AG20443 (cell line): ENCODE results near the gene EPS8L1.
"Not testable (repeated sequence)": the region's sequence is repeated elsewhere in the genome, so short reads cannot be mapped to it uniquely, and the experiment has no call there.

ENCODE experiments used
- DNase-seq: peaks from one replicate; pipeline ENCODE4 v3.0.0; 2012; ENCODE audit warnings: low spot score, mixed read lengths

Gene EPS8L1

GRCh38 chr19:55075371-55075998 is at the start of gene EPS8L1:
EPS8L1 (plus strand) TSS chr19:55075869; CDS start chr19:55076445, 576 bp downstream.
- DNase-seq = no peak

GRCh38 chr19:55027140-55027471 is 48.6 kb upstream of the EPS8L1 start:
- not testable (repeated sequence) for DNase-seq

GRCh38 chr19:55027472-55028337 is 48.0 kb upstream of the EPS8L1 start:
- DNase-seq = no peak

- no peak for DNase-seq
These were observed 46.9 kb upstream of the EPS8L1 start for GRCh38 chr19:55028757-55029156.

GRCh38 chr19:55031178-55031577 is 44.5 kb upstream of the EPS8L1 start:
- no peak for DNase-seq

GRCh38 chr19:55032170-55032800 is 43.4 kb upstream of the EPS8L1 start:
- no peak for DNase-seq

- DNase-seq = not testable (repeated sequence)
These were observed 42.6 kb upstream of the EPS8L1 start for GRCh38 chr19:55032976-55033643.

GRCh38 chr19:55034751-55035150 is 40.9 kb upstream of the EPS8L1 start:
- no peak for DNase-seq

- no peak for DNase-seq
These were observed 39.6 kb upstream of the EPS8L1 start for GRCh38 chr19:55036058-55036457.

- not testable (repeated sequence) for DNase-seq
These were observed 38.1 kb upstream of the EPS8L1 start for GRCh38 chr19:55037603-55038002.

GRCh38 chr19:55040654-55041053 is 35.0 kb upstream of the EPS8L1 start:
- not testable (repeated sequence) for DNase-seq

- no peak for DNase-seq
These were observed 34.4 kb upstream of the EPS8L1 start for GRCh38 chr19:55041244-55041626.

- no peak for DNase-seq
These were observed 33.9 kb upstream of the EPS8L1 start for GRCh38 chr19:55041627-55042343.

- DNase-seq = no peak
These were observed 33.4 kb upstream of the EPS8L1 start for GRCh38 chr19:55042344-55042678.

- no peak for DNase-seq
These were observed 33.0 kb upstream of the EPS8L1 start for GRCh38 chr19:55042688-55043087.

GRCh38 chr19:55044286-55044685 is 31.4 kb upstream of the EPS8L1 start:
- DNase-seq = no peak

GRCh38 chr19:55044771-55045716 is 30.6 kb upstream of the EPS8L1 start:
- no peak for DNase-seq

- DNase-seq = no peak
These were observed 28.6 kb upstream of the EPS8L1 start for GRCh38 chr19:55046975-55047622.

GRCh38 chr19:55047951-55048350 is 27.7 kb upstream of the EPS8L1 start:
- DNase-seq = no peak

GRCh38 chr19:55048446-55048845 is 27.2 kb upstream of the EPS8L1 start:
- no peak for DNase-seq
